Measurements from ENCODE around the gene SLC7A7.

DNA sequence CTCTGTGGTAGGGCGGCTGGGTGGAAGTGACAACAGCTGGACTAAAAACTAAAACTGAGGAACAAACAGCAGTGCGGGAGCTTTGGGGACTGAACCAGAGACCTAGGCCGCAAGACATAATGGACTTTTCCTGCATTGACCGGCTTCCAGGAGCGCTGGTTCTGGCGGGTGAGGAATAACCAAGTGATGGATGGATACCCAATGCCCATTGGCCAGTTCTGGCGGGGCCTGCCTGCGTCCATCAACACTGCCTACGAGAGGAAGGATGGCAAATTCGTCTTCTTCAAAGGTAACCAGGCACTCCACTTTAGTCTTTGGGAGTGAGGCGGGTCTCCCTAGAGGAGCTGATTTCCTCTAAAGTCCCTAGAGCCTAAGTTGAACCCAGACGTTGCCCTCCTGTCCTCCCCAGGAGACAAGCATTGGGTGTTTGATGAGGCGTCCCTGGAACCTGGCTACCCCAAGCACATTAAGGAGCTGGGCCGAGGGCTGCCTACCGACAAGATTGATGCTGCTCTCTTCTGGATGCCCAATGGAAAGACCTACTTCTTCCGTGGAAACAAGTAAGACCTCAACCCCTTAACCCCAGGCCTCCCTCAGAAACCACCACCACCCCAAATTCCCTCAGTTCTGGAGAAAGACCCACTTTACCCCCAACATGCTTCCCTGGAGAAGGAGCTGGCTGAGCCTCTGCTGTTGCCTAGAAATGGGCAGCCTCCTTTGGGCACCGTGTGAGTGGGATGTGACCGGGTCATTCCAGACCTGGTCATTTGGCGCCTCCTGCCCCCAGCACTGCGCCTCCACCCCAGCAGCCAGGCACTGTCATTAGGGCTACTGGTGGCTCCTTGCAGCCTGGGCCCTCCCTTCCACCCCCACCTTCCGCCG, 29.2 kb upstream of the SLC7A7 start:
- no peak for TF ChIP-seq EZH2 (IDR thresholded peaks at IDR 0.05; ENCODE audit: insufficient read depth, poor library complexity, severe bottlenecking)
- TF ChIP-seq EZH2phosphoT487 (IDR thresholded peaks at IDR 0.05; ENCODE audit: insufficient read depth, low read depth) = no peak

Data from GM23248 (cell line).